A549 (cell line): Measurements from ENCODE around the gene CTSF. TPM values are rescaled to one million over a fixed set of nuclear protein-coding genes. Genes with fewer than 3 reads are reported as not detected.
"Not testable (repeated sequence)": the region's sequence is repeated elsewhere in the genome, so short reads cannot be mapped to it uniquely, and the experiment has no call there.

Experiments
- ATAC-seq, 2 experiments: fragments of 200-7000 bp in 1 of 2; fragments of >200 bp in 1 of 2; cut with Nextera tagmentation in 1 of 2; cut with Tn5 transposase in 1 of 2; 3 replicates each; pipeline versions ENCODE4 v1.8.0 to v1.9.1; 2018 to 2020; ENCODE audit warnings: mild to moderate bottlenecking in 1 of 2, moderate library complexity in 1 of 2
- CTCF ChIA-PET: fragments of 300-600 bp; sonication (Branson Sonifier 250); formaldehyde crosslinking; extraction: SDS; loops from one replicate; lab custom pipeline; 2021; ENCODE audit warnings: antibody characterized with exemption, inconsistent platforms; lab: Yijun Ruan, JAX
- POLR2A ChIA-PET: fragments of 350-600 bp; formaldehyde crosslinking; extraction: SDS; loops from one replicate; lab custom pipeline; 2021; ENCODE audit warnings: antibody characterized with exemption, inconsistent platforms; lab: Yijun Ruan, JAX
- DNase-seq, 2 experiments: peaks; one replicate each; pipeline versions ENCODE4 v3.0.0 to v3.0.0-alpha.2; 2011 to 2016; ENCODE audit warnings: low read depth in 1 of 2, low spot score in 1 of 2
- FAIRE-seq: peaks from 2 replicates; lab custom pipeline; 2011; peaks lifted over from hg19 to GRCh38; lab: Jason Lieb, UNC
- H3K27ac ChIP-seq, 2 experiments: fragments of >200 bp; sonication (Bioruptor Twin); formaldehyde crosslinking; 3 replicates each; pipeline ENCODE4 v1.5.1; 2016 to 2017
- H3K4me1 ChIP-seq: fragments of >200 bp; sonication (Bioruptor Twin); formaldehyde crosslinking; 3 replicates; pipeline ENCODE4 v1.6.1; 2016
- H3K4me2 ChIP-seq: fragments of >200 bp; sonication (Bioruptor Twin); formaldehyde crosslinking; 3 replicates; pipeline ENCODE4 v1.6.1; 2016
- H3K4me3 ChIP-seq: fragments of >200 bp; sonication (Bioruptor Twin); formaldehyde crosslinking; 3 replicates; pipeline ENCODE4 v1.5.1; 2016
- H3K9me3 ChIP-seq: fragments of >200 bp; sonication (Bioruptor Twin); formaldehyde crosslinking; 3 replicates; pipeline ENCODE4 v1.6.1; 2016
- CEBPB ChIP-seq, 2 experiments: fragments of >200 bp in 1 of 2; sonication (Bioruptor Twin) in 1 of 2; formaldehyde crosslinking in 1 of 2; IDR thresholded peaks; 2 replicates each; pipeline ENCODE4 v1.6.1; 2012 to 2016
- EP300 ChIP-seq, 2 experiments: fragments of >200 bp; sonication (Bioruptor Twin); formaldehyde crosslinking; IDR thresholded peaks; 2 replicates in 1 of 2; 3 replicates in 1 of 2; pipeline ENCODE4 v1.6.1; 2016 to 2017
- FOSB ChIP-seq: fragments of 250-450 bp; sonication (Bioruptor Pico); IDR thresholded peaks from 2 replicates; pipeline ENCODE4 v1.5.0; 2020; ENCODE audit warnings: mild to moderate bottlenecking, moderate library complexity
- FOSL2 ChIP-seq, 2 experiments: fragments of 450-650 bp in 1 of 2; fragments of >200 bp in 1 of 2; sonication (Bioruptor Twin) in 1 of 2; formaldehyde crosslinking; IDR thresholded peaks; 2 replicates each; pipeline versions ENCODE4 v1.5.0 to v1.6.1; 2016 to 2020; ENCODE audit warnings: mild to moderate bottlenecking in 1 of 2, moderate library complexity in 1 of 2
- JUN ChIP-seq, 2 experiments: fragments of >200 bp; sonication (Bioruptor Twin); formaldehyde crosslinking; IDR thresholded peaks; 2 replicates in 1 of 2; 3 replicates in 1 of 2; pipeline ENCODE4 v1.6.1; 2016 to 2017
- JUNB ChIP-seq: fragments of >200 bp; sonication (Bioruptor Twin); formaldehyde crosslinking; IDR thresholded peaks from 2 replicates; pipeline ENCODE4 v1.6.1; 2016
- MAFK ChIP-seq: fragments of 450-650 bp; IDR thresholded peaks from 2 replicates; pipeline ENCODE4 v1.6.1; 2014; ENCODE audit not compliant: partially characterized antibody
- MAX ChIP-seq: IDR thresholded peaks from 2 replicates; pipeline ENCODE4 v1.6.1; 2012
- MYC ChIP-seq: IDR thresholded peaks from 2 replicates; pipeline ENCODE4 v1.6.1; 2012; ENCODE audit warnings: mild to moderate bottlenecking, inconsistent platforms, low read length, improper control_type of control experiment, borderline replicate concordance
- REST ChIP-seq: fragments of 200-600 bp; sonication (generic); IDR thresholded peaks from 2 replicates; pipeline ENCODE4 v1.6.1; 2016; ENCODE audit warnings: antibody characterized with exemption, mild to moderate bottlenecking, moderate library complexity
- WGBS: methylation state at CpG from one replicate; pipeline ENCODE4 v1.1.6; 2017; ENCODE audit errors: missing lambda C conversion rate; 5-methylcytosine and 5-hydroxymethylcytosine counted together
- polyA plus RNA-seq, 4 experiments: library from polyadenylated mRNA; depleted of rRNA in 3 of 4; stranded (reverse); fragments of >200 nt; fragmentation: RNase III in 1 of 4; extraction: RNeasy Plus Mini Kit Qiagen cat#74134 plus additional on column Dnase treatment in 1 of 4; gene quantifications; 2 replicates in 3 of 4; 3 replicates in 1 of 4; pipeline ENCODE4 v1.2.3, GENCODE V29; 2011 to 2017
- TF ChIP-seq, protein P1 (sequence below): fragments of >200 bp; sonication (Bioruptor Twin); formaldehyde crosslinking; IDR thresholded peaks from 3 replicates; pipeline ENCODE4 v1.6.1; 2016

Gene CTSF
- polyA plus RNA-seq, 2 of the 4 experiments (the other 2 are of a cell fraction), result 19.2 to 29.8 TPM

DNA sequence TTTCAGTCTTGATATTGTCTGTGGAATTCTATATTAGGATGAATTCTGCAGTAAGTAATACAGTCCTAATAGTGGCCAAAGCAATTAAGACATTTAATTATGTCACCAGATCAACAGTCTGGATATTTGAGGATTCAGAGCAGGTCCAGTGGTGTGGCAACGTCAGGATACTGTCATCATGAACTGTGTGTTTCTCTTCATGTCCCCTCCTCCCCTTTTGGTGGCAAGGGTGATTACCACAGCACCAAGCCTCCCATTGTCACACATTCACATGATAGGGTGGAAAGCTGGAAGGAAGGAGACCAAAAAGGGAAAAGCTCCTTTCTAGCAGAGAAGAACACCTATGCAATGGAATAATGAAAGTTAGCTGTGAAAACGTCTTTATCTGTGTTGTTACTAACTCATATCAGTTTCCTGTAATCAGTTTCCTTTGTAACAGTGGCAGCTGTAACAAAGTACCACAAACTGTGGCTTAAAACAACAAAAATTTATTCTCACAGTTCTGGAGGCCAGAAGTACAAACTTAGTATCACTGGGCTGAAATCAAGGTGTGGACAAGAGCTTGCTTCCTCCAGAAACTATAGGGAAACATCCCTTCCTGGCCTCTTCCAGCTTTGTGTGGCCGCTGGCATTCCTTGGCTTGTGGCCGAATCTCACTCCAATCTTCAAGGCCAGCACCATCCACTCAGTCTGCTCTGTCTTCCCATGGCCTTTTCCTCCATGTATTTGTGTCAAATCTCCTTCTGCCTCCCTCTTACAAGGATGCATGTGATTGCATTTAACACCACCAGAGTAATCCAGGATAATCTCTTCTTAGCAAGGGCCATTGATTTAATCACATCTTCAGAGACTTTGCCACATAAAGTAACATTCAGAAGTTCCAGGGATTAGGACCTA, 41.6 kb upstream of the CTSF start:
- FAIRE-seq (no peak), ATAC-seq (no peak), DNase-seq (no peak)
- 69% methylated on average over 4 of the region's 4 CpGs for WGBS
- peaks cover 26% of the 10 kb centered on the region for H3K4me1 ChIP-seq
- TF ChIP-seq, protein P1, sequence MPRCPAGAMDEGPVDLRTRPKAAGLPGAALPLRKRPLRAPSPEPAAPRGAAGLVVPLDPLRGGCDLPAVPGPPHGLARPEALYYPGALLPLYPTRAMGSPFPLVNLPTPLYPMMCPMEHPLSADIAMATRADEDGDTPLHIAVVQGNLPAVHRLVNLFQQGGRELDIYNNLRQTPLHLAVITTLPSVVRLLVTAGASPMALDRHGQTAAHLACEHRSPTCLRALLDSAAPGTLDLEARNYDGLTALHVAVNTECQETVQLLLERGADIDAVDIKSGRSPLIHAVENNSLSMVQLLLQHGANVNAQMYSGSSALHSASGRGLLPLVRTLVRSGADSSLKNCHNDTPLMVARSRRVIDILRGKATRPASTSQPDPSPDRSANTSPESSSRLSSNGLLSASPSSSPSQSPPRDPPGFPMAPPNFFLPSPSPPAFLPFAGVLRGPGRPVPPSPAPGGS, result no peak
- TF ChIP-seq REST (no peak), MAX (no peak), MYC (no peak)
- no peak overlapping the region for H3K4me2 ChIP-seq
- POLR2A ChIA-PET, result no interaction called here
- CTCF ChIA-PET, result interaction anchor here (1.6 kb wide), 1 partner anchor 17 kb away, joined by 6 read pairs; the partner anchor contains the start of genes CCDC87 and CCS
- H3K27ac ChIP-seq, result no peak overlapping the region
- no peaks in the 10 kb centered on the region for H3K9me3 ChIP-seq
- no peak overlapping the region for H3K4me3 ChIP-seq

- Histone ChIP-seq H3K4me3 (no peak overlapping the region), H3K4me1 (peaks cover 30% of the 10 kb centered on the region), H3K9me3 (no peaks in the 10 kb centered on the region), H3K4me2 (peak overlapping the region; percentile 50), H3K27ac (peak overlapping the region; percentile 58 to 82)
- no peak for FAIRE-seq
- DNase-seq, result peak in 1 of 2 experiments; percentile 55
- peak; percentile 79 to 81 for ATAC-seq
- 21% methylated on average over 8 of the region's 8 CpGs for WGBS
- POLR2A ChIA-PET, result interaction anchor here (1.0 to 3.0 kb wide), 4 partner anchors 10 to 70 kb away, joined by 4 to 44 read pairs (median 10); partner anchors contain the start of genes CCDC87, RBM14, RBM4 and RBM4B
- no peak; the same call in 1 of the 2 replicates for TF ChIP-seq FOSL2 (IDR thresholded peaks at IDR 0.05)
- peak; percentile 54 for TF ChIP-seq FOSL2 (CRISPR knock-in tag; IDR thresholded peaks at IDR 0.05)
- TF ChIP-seq EP300 (IDR thresholded peaks at IDR 0.05), result 0 out of 5 replicates have a peak, but pooled peaks of 1 of the 2 experiments have one; percentile 29
- TF ChIP-seq FOSB (CRISPR knock-in tag), result no peak
- no peak for TF ChIP-seq MAFK
- TF ChIP-seq CEBPB (IDR thresholded peaks at IDR 0.05), result peak; percentile 31 to 44; a peak in 2 of 4 replicates
- TF ChIP-seq JUN (IDR thresholded peaks at IDR 0.05), result peak in 1 of 2 experiments; percentile 33; a peak in 1 of 5 replicates
- peak; percentile 17; the same call in 1 of the 2 replicates for TF ChIP-seq JUNB
- CTCF ChIA-PET, result interaction anchor here (0.6 to 1.9 kb wide), 8 partner anchors 8 to 199 kb away, joined by 3 to 8 read pairs (median 6); no protein-coding TSS in a partner anchor
Measured at GRCh38 chr11:66607126-66607834, 38.9 kb upstream of the CTSF start.

- not testable (repeated sequence) for FAIRE-seq, DNase-seq, H3K9me3 ChIP-seq, H3K4me3 ChIP-seq, ATAC-seq
- peaks cover 30% of the 10 kb centered on the region for H3K4me1 ChIP-seq
- ChIA-PET CTCF (interaction anchor here (0.8 to 1.9 kb wide), 6 partner anchors 11 to 71 kb away, joined by 3 to 8 read pairs (median 6); partner anchors contain the start of gene RBM4B), POLR2A (interaction anchor here (1.0 to 3.0 kb wide), 4 partner anchors 10 to 71 kb away, joined by 4 to 44 read pairs (median 10); partner anchors contain the start of genes CCDC87, RBM14, RBM4 and RBM4B)
- peak overlapping the region; percentile 58 to 82 for H3K27ac ChIP-seq
- peak overlapping the region; percentile 50 for H3K4me2 ChIP-seq
- 92% methylated on average over 3 of the region's 3 CpGs for WGBS
Measured at GRCh38 chr11:66606608-66607007, 38.2 kb upstream of the CTSF start.
